ENCODE results near the gene BLOC1S4. TPM values are rescaled to one million over a fixed set of nuclear protein-coding genes. Genes with fewer than 3 reads are reported as not detected.

BLOC1S4 gene
- total RNA-seq, 1 experiment from 2014 or later, result 14.0 TPM

DNA sequence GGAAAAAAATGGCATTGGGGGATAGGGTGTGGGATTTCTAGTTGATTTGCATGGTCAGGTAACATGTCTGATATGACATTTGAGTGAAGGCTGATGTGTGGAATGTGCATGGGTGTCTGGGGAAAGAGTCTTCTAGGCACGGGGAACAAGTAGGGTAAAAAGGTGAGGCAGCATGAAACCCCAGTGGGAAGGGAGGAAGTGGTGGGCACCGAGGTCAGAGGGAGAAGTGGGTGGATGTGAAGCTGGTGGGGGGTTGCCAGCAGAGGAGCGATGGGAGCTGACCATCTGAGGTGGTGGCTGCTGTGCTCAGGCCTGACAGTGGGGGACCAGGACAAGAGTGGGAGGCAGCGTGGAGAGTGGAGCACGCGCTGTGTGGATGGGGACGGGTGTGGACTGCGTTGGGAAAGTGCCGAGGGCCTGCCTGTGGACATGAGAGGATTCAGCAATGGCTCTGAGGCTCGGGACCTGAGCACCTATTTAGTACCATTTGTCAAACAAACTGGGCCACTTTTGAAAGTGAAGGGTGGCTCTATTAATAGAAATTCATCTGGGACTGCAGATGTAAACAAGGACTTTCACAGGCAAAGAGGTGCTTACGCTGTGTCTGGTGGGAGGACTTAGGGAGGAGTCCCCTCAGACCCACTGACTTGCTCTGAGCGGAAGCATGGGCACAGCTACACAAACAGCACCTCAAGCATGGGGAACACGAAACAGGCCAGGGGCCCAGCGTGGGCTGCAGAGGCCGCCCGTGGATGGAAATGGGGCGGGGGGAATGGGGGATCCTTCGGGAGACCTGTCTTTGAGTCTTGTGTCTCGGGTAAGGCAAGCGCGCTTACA, 39.0 kb upstream of the BLOC1S4 start:
- ChIA-PET POLR2A (ENCODE audit: unreplicated experiment) (interaction anchor here (0.5 to 0.6 kb wide), 2 partner anchors 14 to 65 kb away, joined by 3 to 10 read pairs; no protein-coding TSS in a partner anchor), CTCF (interaction anchor here (0.6 kb wide), 1 partner anchor 391 kb away, joined by 3 read pairs; the partner anchor contains the start of gene GRPEL1)
- no TSS peak for BruUV-seq (replicated peaks)
- Histone ChIP-seq H2AFZ (ENCODE audit: low read length) (no peak overlapping the region), H3K27me3 (ENCODE audit: low read length) (no peaks in the 10 kb centered on the region), H3K4me2 (ENCODE audit: low read length) (peak overlapping the region; percentile 96), H3K79me2 (ENCODE audit: low read length) (peaks cover 39% of the 10 kb centered on the region), H3K9me3 (ENCODE audit: low read length) (no peaks in the 10 kb centered on the region), H3F3A (ENCODE audit: low read length, unreplicated experiment) (no peaks in the 10 kb centered on the region), H3K9me2 (replicated peaks; ENCODE audit: low read length) (no peaks in the 10 kb centered on the region), H4K20me1 (ENCODE audit: low read length) (peaks cover 25% of the 10 kb centered on the region), H3K4me3 (ENCODE audit: low read length) (peak overlapping the region; percentile 72), H3K4me1 (ENCODE audit: insufficient read depth, low read length) (peaks cover 17% of the 10 kb centered on the region), H3K36me3 (ENCODE audit: low read depth, low read length) (peaks cover 8% of the 10 kb centered on the region; the same call in 1 of the 2 replicates), H3K27ac (ENCODE audit: low read length) (no peak overlapping the region), H3K9ac (ENCODE audit: low read length) (no peak overlapping the region)
- TF ChIP-seq EZH2phosphoT487 (IDR thresholded peaks at IDR 0.05; ENCODE audit: borderline replicate concordance, low read length) (no peak), EZH2 (IDR thresholded peaks at IDR 0.05; ENCODE audit: low read length, unreplicated experiment) (no peak)
- TF ChIP-seq, protein P1, sequence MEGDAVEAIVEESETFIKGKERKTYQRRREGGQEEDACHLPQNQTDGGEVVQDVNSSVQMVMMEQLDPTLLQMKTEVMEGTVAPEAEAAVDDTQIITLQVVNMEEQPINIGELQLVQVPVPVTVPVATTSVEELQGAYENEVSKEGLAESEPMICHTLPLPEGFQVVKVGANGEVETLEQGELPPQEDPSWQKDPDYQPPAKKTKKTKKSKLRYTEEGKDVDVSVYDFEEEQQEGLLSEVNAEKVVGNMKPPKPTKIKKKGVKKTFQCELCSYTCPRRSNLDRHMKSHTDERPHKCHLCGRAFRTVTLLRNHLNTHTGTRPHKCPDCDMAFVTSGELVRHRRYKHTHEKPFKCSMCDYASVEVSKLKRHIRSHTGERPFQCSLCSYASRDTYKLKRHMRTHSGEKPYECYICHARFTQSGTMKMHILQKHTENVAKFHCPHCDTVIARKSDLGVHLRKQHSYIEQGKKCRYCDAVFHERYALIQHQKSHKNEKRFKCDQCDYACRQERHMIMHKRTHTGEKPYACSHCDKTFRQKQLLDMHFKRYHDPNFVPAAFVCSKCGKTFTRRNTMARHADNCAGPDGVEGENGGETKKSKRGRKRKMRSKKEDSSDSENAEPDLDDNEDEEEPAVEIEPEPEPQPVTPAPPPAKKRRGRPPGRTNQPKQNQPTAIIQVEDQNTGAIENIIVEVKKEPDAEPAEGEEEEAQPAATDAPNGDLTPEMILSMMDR (conservative IDR thresholded peaks at IDR 0.05; ENCODE audit: low read depth, low read length), result no peak
- no peak for ATAC-seq
- no peak for DNase-seq
- intact Hi-C loops (cut with micrococcal nuclease), result loop anchor here (1.0 kb wide), 1 partner anchor 29 kb away; no protein-coding TSS in a partner anchor

DNA sequence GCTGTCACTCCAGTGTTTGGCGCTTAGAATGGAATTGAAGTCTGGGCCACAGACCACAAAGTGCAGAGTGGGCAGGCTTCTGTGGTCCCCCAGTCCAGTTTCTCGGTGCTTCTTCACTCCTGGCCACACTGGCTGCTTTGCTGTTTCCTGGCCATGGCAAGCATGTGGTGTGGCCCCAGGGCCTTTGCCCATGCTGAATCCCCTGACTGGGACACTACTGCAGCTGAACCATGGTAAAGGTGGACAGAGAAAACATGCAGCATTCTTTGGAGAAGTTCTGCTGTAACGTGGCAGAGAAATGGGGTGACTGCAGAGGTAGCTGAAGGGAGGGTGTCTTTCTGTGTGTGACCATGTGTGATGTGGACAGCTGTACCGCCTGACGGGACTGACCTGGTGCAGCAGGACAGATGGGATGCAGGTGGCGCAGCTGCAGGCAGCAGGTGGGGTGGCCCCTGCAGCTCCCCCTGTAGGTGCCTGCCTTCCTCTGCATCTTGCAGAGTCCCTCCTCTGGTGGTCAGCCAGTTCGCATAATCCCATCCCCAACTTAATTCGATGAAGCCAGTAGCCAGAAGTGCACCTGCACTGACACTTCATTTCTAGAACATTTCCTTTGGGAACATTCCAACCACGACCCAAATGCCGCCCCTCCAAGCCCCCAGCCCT, 35.5 kb upstream of the BLOC1S4 start:
- no TSS peak for BruUV-seq (replicated peaks)

More for the DNA sequence above, 35.5 kb upstream of the BLOC1S4 start:
- TF ChIP-seq EZH2phosphoT487 (IDR thresholded peaks at IDR 0.05; ENCODE audit: borderline replicate concordance, low read length) (no peak), EZH2 (IDR thresholded peaks at IDR 0.05; ENCODE audit: low read length, unreplicated experiment) (no peak)
- TF ChIP-seq, protein P1 (conservative IDR thresholded peaks at IDR 0.05; ENCODE audit: low read depth, low read length), result peak; percentile 41
- ChIA-PET POLR2A (ENCODE audit: unreplicated experiment) (no interaction called here), CTCF (no interaction called here)
- Histone ChIP-seq H3K79me2 (ENCODE audit: low read length) (peaks cover 26% of the 10 kb centered on the region), H3K4me2 (ENCODE audit: low read length) (no peak overlapping the region), H3F3A (ENCODE audit: low read length, unreplicated experiment) (no peaks in the 10 kb centered on the region), H3K27me3 (ENCODE audit: low read length) (no peaks in the 10 kb centered on the region), H3K9ac (ENCODE audit: low read length) (no peak overlapping the region), H3K9me2 (replicated peaks; ENCODE audit: low read length) (no peaks in the 10 kb centered on the region), H2AFZ (ENCODE audit: low read length) (no peak overlapping the region), H3K27ac (ENCODE audit: low read length) (no peak overlapping the region), H3K4me1 (ENCODE audit: insufficient read depth, low read length) (peaks cover 11% of the 10 kb centered on the region), H4K20me1 (ENCODE audit: low read length) (peaks cover 18% of the 10 kb centered on the region), H3K36me3 (ENCODE audit: low read depth, low read length) (peaks cover 7% of the 10 kb centered on the region; the same call in 1 of the 2 replicates), H3K9me3 (ENCODE audit: low read length) (no peaks in the 10 kb centered on the region), H3K4me3 (ENCODE audit: low read length) (no peak overlapping the region)
- DNase-seq (peak; percentile 11), ATAC-seq (no peak)
- intact Hi-C loops (cut with micrococcal nuclease), result no loop called here
